RPMI7951 (cell line): ENCODE data around the gene PROCA1. TPM values are rescaled to one million over a fixed set of nuclear protein-coding genes. Genes with fewer than 3 reads are reported as not detected.
"Not testable (repeated sequence)": the region's sequence is repeated elsewhere in the genome, so short reads cannot be mapped to it uniquely, and the experiment has no call there.

ENCODE experiments used
- DNase-seq: peaks from one replicate; pipeline ENCODE4 v3.0.0-alpha.2; 2012; ENCODE audit warnings: low read depth
- total RNA-seq: library from RNA; depleted of rRNA; stranded (reverse); fragments of >200 nt; shearing (Covaris generic); gene quantifications from 2 replicates; pipeline ENCODE4 v1.2.3, GENCODE V29; 2014; rRNA removed

Gene PROCA1
- total RNA-seq, 1 experiment from 2014 or later = 1.3 TPM

GRCh38 chr17:28675980-28676379 is 35.7 kb downstream of the PROCA1 start:
- DNase-seq = no peak

- DNase-seq = no peak
Observed at GRCh38 chr17:28675490-28675889, 36.2 kb downstream of the PROCA1 start.

DNA sequence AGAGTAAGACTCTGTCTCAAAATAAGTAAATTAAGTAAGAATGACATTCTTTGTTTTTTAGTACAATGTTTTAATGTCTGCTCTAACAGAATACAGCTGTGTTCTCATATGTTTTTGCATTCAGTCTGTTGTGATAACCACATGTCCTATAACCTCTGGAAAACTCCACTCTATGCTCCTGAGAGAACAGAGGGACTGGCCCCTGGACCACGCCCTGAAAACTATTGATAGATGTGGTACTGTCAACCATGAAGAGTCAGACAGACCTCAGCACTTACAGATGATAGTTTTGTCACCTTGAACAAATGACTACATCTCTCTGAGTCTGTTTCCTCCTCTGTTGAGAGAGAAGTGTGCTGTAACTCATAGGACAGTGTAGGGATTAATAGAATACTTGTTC is 41.8 kb downstream of the PROCA1 start:
- no peak for DNase-seq

- no peak for DNase-seq
Observed at GRCh38 chr17:28667870-28668269, 43.8 kb downstream of the PROCA1 start.

DNA sequence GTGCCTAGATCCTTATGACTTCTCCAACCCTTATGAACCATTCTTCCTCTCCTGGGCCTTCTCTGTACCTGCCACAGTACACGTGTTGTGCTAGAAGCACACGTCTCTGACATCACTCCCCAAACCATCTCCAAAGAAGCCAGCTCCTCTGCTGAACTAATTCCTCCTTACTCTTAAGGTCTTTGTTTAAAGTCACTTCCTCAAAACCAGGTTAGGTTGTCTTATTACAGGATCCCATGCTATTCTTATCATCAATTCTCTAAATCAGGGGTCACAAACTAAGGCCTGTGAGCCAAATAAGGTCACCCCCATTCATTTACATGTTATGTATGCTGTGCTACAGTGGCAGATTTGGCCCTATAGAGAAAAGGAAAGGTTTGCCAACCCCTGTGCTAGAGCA is 45.7 kb downstream of the PROCA1 start:
- no peak for DNase-seq

- no peak for DNase-seq
Observed at GRCh38 chr17:28663723-28664122, 48.0 kb downstream of the PROCA1 start.

GRCh38 chr17:28662527-28662829 is 49.2 kb downstream of the PROCA1 start:
- DNase-seq = no peak

DNA sequence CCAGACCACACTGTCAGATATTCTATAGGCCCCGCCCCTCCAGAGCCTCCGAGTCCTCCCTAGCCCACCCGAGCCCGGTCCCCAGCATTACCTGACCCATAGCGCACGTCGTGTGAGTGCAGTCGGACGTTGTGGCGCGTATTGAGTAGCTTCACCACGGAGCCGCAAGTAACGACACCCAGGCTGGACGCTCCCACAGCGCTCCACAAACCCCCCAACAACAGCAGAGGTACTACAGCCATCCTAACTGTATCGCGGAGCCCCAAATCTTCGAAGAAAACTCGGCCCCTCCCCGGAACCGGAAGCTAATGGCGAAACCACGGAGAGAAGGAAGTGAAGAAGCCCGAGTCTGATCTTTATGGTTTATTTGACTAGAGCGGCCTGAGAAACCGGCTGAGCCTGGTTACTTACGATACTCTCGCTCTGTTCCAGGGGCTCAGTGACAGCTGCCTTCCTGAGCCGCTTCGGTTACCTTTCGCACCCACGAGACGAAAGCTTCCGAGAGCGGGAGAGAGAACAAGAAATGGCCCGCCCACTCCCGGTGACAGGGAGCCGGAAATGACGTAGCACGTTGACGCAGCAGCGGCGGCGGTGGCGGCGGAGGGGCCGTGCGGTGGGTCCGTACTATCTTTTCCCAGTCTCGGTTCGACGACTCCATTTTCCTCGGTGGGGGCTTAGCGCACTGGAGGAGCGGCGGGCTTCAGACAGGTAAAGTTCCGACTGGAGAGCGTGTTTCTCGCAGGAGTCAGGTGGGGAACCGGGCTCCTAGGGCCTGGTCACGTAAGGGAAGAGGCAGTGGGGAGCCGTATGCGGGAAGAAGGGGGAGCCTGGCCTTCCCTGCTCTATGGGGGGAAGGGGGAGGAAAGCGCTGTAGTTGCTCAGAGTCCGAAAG is 49.8 kb downstream of the PROCA1 start, which contains the start of the genes SDF2 and SUPT6H:
SDF2 (minus strand) TSS at position 272 of the 892 bp plus-strand sequence; CDS start at position 242, 30 bp downstream.
SUPT6H (plus strand) TSS at position 571 of the 892 bp plus-strand sequence. CDS start 11,197 bp downstream, outside the sequence.
- DNase-seq = peak; percentile 82

GRCh38 chr17:28659497-28659881 is 52.2 kb downstream of the PROCA1 start:
- DNase-seq = not testable (repeated sequence)

- not testable (repeated sequence) for DNase-seq
Observed at GRCh38 chr17:28658766-28659496, 52.8 kb downstream of the PROCA1 start.

- not testable (repeated sequence) for DNase-seq
Observed at GRCh38 chr17:28658342-28658741, 53.3 kb downstream of the PROCA1 start.

DNA sequence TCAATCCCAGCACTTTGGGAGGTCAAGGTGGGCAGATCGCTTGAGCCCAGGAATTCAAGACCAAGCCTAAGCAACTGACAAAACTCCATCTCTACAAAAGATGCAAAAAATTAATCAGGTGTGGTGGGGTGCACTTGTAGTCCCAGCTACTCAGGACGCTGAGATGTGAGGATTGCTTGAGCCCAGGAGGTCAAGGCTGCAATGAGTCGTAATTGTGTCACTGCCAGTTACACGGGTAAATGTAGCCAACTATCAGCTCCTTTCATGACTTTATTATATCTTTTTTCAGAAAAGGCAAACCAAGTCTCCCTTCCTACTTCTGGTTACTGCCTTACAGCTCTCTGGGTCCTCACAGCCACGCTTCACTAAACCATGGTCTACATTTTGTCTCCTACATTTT is 53.9 kb downstream of the PROCA1 start:
- peak; percentile 16 for DNase-seq

- DNase-seq = no peak
Observed at GRCh38 chr17:28655160-28655559, 56.5 kb downstream of the PROCA1 start.

Other genes with a start within 250 kb of the PROCA1 start
- gene SLC13A2, start 238.2 kb downstream of the PROCA1 start, total RNA-seq = not detected in 2 replicates
- not detected in 2 replicates for gene FOXN1, start 205.5 kb downstream of the PROCA1 start, total RNA-seq
- 21.7 and 24.7 TPM in 2 replicates for gene UNC119, start 159.3 kb downstream of the PROCA1 start, total RNA-seq
- 55.5 and 58.8 TPM in 2 replicates for gene PIGS, start 140.4 kb downstream of the PROCA1 start, total RNA-seq
- gene ALDOC, start 135.0 kb downstream of the PROCA1 start, total RNA-seq = 64.2 and 96.5 TPM in 2 replicates
- gene SPAG5, start 112.9 kb downstream of the PROCA1 start, total RNA-seq = 84.1 and 90.9 TPM in 2 replicates
- 2.9 and 3.5 TPM in 2 replicates for gene RSKR, start 97.7 kb downstream of the PROCA1 start, total RNA-seq
- gene BLTP2, start 66.7 kb downstream of the PROCA1 start, total RNA-seq = 58.4 and 72.6 TPM in 2 replicates
- 71.9 and 76.1 TPM in 2 replicates for gene SDF2, start 50.0 kb downstream of the PROCA1 start, total RNA-seq
- 15.1 and 16.5 TPM in 2 replicates for gene SUPT6H, start 49.7 kb downstream of the PROCA1 start, total RNA-seq
- gene RAB34, start 6.0 kb upstream of the PROCA1 start, total RNA-seq = 176 and 202 TPM in 2 replicates
- gene RPL23A, start 8.1 kb upstream of the PROCA1 start, total RNA-seq = 632 and 764 TPM in 2 replicates
- gene TLCD1, start 14.3 kb upstream of the PROCA1 start, total RNA-seq = 3.2 and 8.7 TPM in 2 replicates
- 0.24 and 0.68 TPM in 2 replicates for gene NEK8, start 16.9 kb upstream of the PROCA1 start, total RNA-seq
- gene TRAF4, start 32.1 kb upstream of the PROCA1 start, total RNA-seq = 21.2 and 25.5 TPM in 2 replicates
- 2.4 and 3.4 TPM in 2 replicates for gene FAM222B, start 130.9 kb upstream of the PROCA1 start, total RNA-seq
- 29.8 and 29.9 TPM in 2 replicates for gene ERAL1, start 143.1 kb upstream of the PROCA1 start, total RNA-seq
- 28.7 and 30.6 TPM in 2 replicates for gene FLOT2, start 185.8 kb upstream of the PROCA1 start, total RNA-seq
- 5.4 and 6.0 TPM in 2 replicates for gene DHRS13, start 191.2 kb upstream of the PROCA1 start, total RNA-seq
- 9.2 and 18.0 TPM in 2 replicates for gene PHF12, start 239.6 kb upstream of the PROCA1 start, total RNA-seq